Liver (tissue), 9 donors: ENCODE results near the gene FAM222A. TPM values are rescaled to one million over a fixed set of nuclear protein-coding genes. Genes with fewer than 3 reads are reported as not detected.

Experiments
- DNase-seq: peaks from one replicate; pipeline ENCODE4 v3.0.0-alpha.2; 2017; ENCODE audit warnings: low spot score
- H3K27ac ChIP-seq, 2 donors: one replicate each; pipeline ENCODE4 v1.7.0; 2013; ENCODE audit warnings: inconsistent platforms in 2 of 2, low read length in 2 of 2, control low read depth in 1 of 2, low read depth in 1 of 2, mild to moderate bottlenecking in 1 of 2
- H3K27me3 ChIP-seq, 4 donors: one replicate each; pipeline versions ENCODE4 v1.6.1 to v1.7.0; 2013; ENCODE audit warnings: low read length in 3 of 4, inconsistent platforms in 1 of 4, mild to moderate bottlenecking in 1 of 4, moderate library complexity in 1 of 4; ENCODE audit not compliant: control insufficient read depth in 4 of 4, insufficient read depth in 4 of 4
- H3K36me3 ChIP-seq, 4 donors: one replicate each; pipeline versions ENCODE4 v1.6.1 to v1.7.0; 2013; ENCODE audit warnings: low read length in 3 of 4, mild to moderate bottlenecking in 3 of 4, low read depth in 1 of 4, moderate library complexity in 1 of 4; ENCODE audit not compliant: control insufficient read depth in 4 of 4, insufficient read depth in 3 of 4
- H3K4me1 ChIP-seq, 4 donors: one replicate each; pipeline versions ENCODE4 v1.6.1 to v1.7.0; 2013; ENCODE audit warnings: low read length in 3 of 4, mild to moderate bottlenecking in 3 of 4, moderate library complexity in 1 of 4; ENCODE audit not compliant: control insufficient read depth in 4 of 4, insufficient read depth in 4 of 4
- H3K4me3 ChIP-seq, 3 donors: one replicate each; pipeline versions ENCODE4 v1.6.1 to v1.7.0; 2013; ENCODE audit warnings: low read length in 3 of 3, control low read depth in 1 of 3, low read depth in 1 of 3, mild to moderate bottlenecking in 1 of 3
- H3K9ac ChIP-seq, 2 donors: one replicate each; pipeline ENCODE4 v1.7.0; 2013; ENCODE audit warnings: low read length in 2 of 2, mild to moderate bottlenecking in 2 of 2, moderate library complexity in 2 of 2, control low read depth in 1 of 2, low read depth in 1 of 2
- H3K9me3 ChIP-seq, 4 donors: one replicate each; pipeline versions ENCODE4 v1.6.1 to v1.7.0; 2013; ENCODE audit warnings: low read length in 3 of 4; ENCODE audit not compliant: control insufficient read depth in 4 of 4
- EGR1 ChIP-seq, 2 donors: IDR thresholded peaks; 2 replicates each; pipeline ENCODE4 v1.6.1; 2016 to 2018; ENCODE audit warnings: antibody characterized with exemption in 2 of 2, low read depth in 2 of 2
- FOXA2 ChIP-seq: IDR thresholded peaks from 2 replicates; pipeline ENCODE4 v1.6.1; 2016; ENCODE audit warnings: antibody characterized with exemption
- HNF4A ChIP-seq, 2 donors: conservative IDR thresholded peaks; 2 replicates each; pipeline ENCODE4 v1.6.1; 2016; ENCODE audit warnings: antibody characterized with exemption in 2 of 2, mild to moderate bottlenecking in 2 of 2
- HNF4G ChIP-seq: IDR thresholded peaks from 2 replicates; pipeline ENCODE4 v1.6.1; 2016; ENCODE audit warnings: antibody characterized with exemption
- JUND ChIP-seq, 2 donors: IDR thresholded peaks; 2 replicates each; pipeline ENCODE4 v1.6.1; 2016; ENCODE audit warnings: antibody characterized with exemption in 2 of 2
- RAD21 ChIP-seq, 2 donors: IDR thresholded peaks; 2 replicates each; pipeline ENCODE4 v1.6.1; 2016; ENCODE audit warnings: antibody characterized with exemption in 2 of 2, mild to moderate bottlenecking in 2 of 2
- SP1 ChIP-seq: IDR thresholded peaks from 2 replicates; pipeline ENCODE4 v1.6.1; 2018; ENCODE audit warnings: antibody characterized with exemption, mild to moderate bottlenecking
- TAF1 ChIP-seq: conservative IDR thresholded peaks from 2 replicates; pipeline ENCODE4 v1.6.1; 2016; ENCODE audit warnings: antibody characterized with exemption, mild to moderate bottlenecking
- WGBS: extraction: QIAGEN DNeasy Blood & Tissue Kit; methylation state at CpG from one replicate; pipeline ENCODE4 v1.1.7; 2013; 5-methylcytosine and 5-hydroxymethylcytosine counted together
- polyA plus RNA-seq, 2 donors: library from polyadenylated mRNA; stranded (reverse) in 1 of 2; unstranded in 1 of 2; fragments of 200-250 nt in 1 of 2; fragments of >200 nt in 1 of 2; fragmentation: Nextera tagmentation in 1 of 2; extraction: Ambion mirVana in 1 of 2; gene quantifications; one replicate each; pipeline versions ENCODE4 v1.2.1 to v1.2.3, GENCODE V29; 2013 to 2015
- total RNA-seq, 2 donors: library from RNA; depleted of rRNA; stranded (reverse); fragments of >200 nt; gene quantifications; one replicate each; pipeline ENCODE4 v1.2.3, GENCODE V29; 2014
- TF ChIP-seq, protein P1 (sequence below): fragments of 150-350 bp; IDR thresholded peaks from 2 replicates; pipeline ENCODE4 v1.5.1; 2017; ENCODE audit warnings: improper control_type of control experiment, low read depth, low read length; ENCODE audit not compliant: missing input control
- TF ChIP-seq, protein P2 (sequence below): IDR thresholded peaks from 2 replicates; pipeline ENCODE4 v1.6.1; 2016; ENCODE audit warnings: antibody characterized with exemption
- donor health status: healthy.
- donor health status: healthy.
- donor health status: healthy.
- donor health status: healthy.
- donor health status: healthy.

Gene FAM222A
- total and polyA plus RNA-seq, 4 donors, result 0.97 to 2.2 (median 1.9) TPM

DNA sequence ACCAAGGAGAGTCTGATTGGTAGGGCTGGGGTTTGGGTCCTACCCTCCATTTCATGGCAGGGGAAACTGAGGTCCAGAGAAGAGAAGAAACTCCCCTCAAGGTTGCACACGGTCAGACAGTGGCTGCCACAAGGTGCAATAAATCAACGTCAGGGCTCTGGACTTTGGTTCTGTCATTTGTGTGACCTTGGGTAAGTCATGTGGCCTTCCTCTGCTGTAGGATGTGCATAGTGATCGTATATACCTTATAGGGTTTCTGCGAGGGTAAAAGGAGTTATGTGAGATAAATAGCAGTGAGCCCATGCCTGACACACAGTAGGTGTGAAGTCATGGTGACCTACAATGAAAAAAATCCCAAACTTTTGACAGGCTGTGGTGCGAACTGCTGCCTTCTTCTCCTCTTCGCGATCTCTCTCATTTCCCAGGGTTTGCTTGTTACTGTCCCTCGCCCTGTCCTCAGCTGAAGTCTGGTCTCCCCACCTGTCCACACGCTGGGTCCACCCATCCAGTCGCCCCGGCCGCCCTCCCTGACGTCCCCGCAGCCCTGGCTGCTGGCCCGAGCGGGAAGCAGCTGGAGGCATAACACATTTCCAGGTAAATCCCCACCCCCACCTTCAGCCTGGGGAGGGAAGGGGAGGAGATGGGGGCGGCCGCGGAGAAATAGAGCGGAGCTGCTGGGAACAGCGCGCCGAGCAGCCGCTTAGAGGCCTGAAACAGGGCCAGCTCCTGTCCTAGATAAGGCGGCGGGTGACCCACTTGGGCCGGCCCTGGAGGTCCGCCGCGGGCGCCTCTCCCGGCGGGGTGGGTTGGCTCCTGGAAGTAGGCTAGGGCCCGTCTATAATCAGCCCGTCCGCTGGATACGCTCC, 1.8 kb upstream of the FAM222A start:
- peaks cover 24 to 80% (median 64%) of the 10 kb centered on the region in 4 donors for H3K4me1 ChIP-seq
- TF ChIP-seq TAF1 (no peak), HNF4A (conservative IDR thresholded peaks at IDR 0.05) (peak; percentile 45 to 49), RAD21 (IDR thresholded peaks at IDR 0.05) (no peak), EGR1 (IDR thresholded peaks at IDR 0.05; ENCODE audit: low read depth in 2 of 2) (no peak), JUND (IDR thresholded peaks at IDR 0.05) (no peak), HNF4G (no peak)
- no peaks in the 10 kb centered on the region for H3K9me3 ChIP-seq
- 23% methylated on average over 37 of the region's 37 CpGs for WGBS
- no peak for DNase-seq
- H3K27ac ChIP-seq, result no peak overlapping the region
- no peak overlapping the region for H3K9ac ChIP-seq
- H3K27me3 ChIP-seq, result no peaks in the 10 kb centered on the region
- H3K4me3 ChIP-seq, result no peak overlapping the region
- H3K36me3 ChIP-seq, result no peaks in the 10 kb centered on the region

DNA sequence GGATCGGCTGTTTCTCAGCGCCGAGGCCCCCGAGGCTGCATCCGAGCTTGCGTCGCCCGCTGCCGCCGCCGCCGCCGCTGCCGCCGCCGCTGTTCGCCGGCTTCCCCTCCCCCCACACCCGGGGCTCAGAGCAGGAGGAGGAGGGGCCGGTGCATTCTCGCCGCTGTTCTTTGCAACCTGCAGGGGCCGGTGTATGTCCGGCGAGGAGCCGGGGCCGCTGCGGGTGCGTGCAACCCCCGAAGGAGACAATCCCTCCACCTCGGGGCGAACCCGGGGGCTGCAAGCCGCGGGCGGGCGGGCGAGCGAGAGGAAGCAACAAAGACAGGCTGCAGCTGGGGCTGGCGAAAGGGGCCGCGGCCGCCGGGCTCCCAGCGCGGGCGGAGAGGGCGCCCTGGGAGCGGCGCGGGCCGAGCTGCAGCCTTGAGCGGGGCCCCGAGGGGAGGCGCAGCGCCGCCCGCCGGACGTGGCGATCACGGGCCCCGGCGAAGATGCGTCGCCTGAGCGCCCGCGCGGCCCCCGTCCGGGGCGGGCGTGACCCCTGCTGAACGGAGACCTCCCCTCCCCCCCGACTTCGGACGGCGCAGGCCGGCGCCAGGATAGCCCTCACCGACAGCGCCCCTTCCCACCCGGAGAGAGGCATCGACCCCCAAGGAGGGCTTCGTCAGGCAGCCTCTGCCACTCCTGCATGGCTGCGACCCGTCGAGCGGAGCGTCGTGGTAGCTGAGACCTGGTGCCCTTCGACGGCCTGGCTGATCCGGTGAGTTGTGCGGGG, 702 bp downstream of the FAM222A start:
- Histone ChIP-seq H3K27me3 (no peaks in the 10 kb centered on the region), H3K27ac (peak overlapping the region; percentile 43 to 64), H3K4me1 (peaks cover 22 to 66% (median 53%) of the 10 kb centered on the region in 4 donors), H3K9ac (no peak overlapping the region), H3K9me3 (no peaks in the 10 kb centered on the region), H3K36me3 (no peaks in the 10 kb centered on the region), H3K4me3 (peak overlapping the region; percentile 11 to 67 (median 40))
- TF ChIP-seq SP1, result no peak
- peak in 1 of 2 donors; percentile 18 for TF ChIP-seq RAD21 (IDR thresholded peaks at IDR 0.05)
- TF ChIP-seq, protein P1, sequence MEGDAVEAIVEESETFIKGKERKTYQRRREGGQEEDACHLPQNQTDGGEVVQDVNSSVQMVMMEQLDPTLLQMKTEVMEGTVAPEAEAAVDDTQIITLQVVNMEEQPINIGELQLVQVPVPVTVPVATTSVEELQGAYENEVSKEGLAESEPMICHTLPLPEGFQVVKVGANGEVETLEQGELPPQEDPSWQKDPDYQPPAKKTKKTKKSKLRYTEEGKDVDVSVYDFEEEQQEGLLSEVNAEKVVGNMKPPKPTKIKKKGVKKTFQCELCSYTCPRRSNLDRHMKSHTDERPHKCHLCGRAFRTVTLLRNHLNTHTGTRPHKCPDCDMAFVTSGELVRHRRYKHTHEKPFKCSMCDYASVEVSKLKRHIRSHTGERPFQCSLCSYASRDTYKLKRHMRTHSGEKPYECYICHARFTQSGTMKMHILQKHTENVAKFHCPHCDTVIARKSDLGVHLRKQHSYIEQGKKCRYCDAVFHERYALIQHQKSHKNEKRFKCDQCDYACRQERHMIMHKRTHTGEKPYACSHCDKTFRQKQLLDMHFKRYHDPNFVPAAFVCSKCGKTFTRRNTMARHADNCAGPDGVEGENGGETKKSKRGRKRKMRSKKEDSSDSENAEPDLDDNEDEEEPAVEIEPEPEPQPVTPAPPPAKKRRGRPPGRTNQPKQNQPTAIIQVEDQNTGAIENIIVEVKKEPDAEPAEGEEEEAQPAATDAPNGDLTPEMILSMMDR, result peak; percentile 7
- WGBS, result 1% methylated on average over 96 of the region's 96 CpGs
- DNase-seq, result peak; percentile 70

DNA sequence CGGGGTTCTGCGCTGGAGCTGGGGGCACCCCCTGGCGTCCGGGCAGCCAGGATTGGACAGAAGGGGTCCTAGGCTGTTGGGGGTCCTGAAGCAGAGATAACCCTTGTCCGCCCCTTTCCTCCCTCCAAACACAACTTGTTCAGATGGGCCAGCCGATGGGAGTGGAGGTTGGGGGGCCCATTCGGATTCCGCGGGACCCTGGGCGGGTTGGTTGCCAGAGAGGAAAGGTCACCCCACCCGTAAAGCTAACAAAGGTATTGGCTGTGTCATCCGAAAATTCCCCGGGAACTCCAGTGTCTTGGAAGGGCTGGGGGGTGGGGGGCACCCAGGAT, 1.3 kb downstream of the FAM222A start:
- no peaks in the 10 kb centered on the region for H3K36me3 ChIP-seq
- 18% methylated on average over 13 of the region's 13 CpGs for WGBS
- H3K9ac ChIP-seq, result no peak overlapping the region
- H3K27ac ChIP-seq, result peak overlapping the region in 1 of 2 donors; percentile 82
- no peaks in the 10 kb centered on the region for H3K9me3 ChIP-seq
- H3K27me3 ChIP-seq, result no peaks in the 10 kb centered on the region
- H3K4me1 ChIP-seq, result peaks cover 23 to 68% (median 58%) of the 10 kb centered on the region in 4 donors
- no peak for DNase-seq
- peak overlapping the region in 2 of 3 donors; percentile 5 to 67 for H3K4me3 ChIP-seq
- TF ChIP-seq FOXA2 (no peak), JUND (IDR thresholded peaks at IDR 0.05) (no peak)
- TF ChIP-seq, protein P2, sequence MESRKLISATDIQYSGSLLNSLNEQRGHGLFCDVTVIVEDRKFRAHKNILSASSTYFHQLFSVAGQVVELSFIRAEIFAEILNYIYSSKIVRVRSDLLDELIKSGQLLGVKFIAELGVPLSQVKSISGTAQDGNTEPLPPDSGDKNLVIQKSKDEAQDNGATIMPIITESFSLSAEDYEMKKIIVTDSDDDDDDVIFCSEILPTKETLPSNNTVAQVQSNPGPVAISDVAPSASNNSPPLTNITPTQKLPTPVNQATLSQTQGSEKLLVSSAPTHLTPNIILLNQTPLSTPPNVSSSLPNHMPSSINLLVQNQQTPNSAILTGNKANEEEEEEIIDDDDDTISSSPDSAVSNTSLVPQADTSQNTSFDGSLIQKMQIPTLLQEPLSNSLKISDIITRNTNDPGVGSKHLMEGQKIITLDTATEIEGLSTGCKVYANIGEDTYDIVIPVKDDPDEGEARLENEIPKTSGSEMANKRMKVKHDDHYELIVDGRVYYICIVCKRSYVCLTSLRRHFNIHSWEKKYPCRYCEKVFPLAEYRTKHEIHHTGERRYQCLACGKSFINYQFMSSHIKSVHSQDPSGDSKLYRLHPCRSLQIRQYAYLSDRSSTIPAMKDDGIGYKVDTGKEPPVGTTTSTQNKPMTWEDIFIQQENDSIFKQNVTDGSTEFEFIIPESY, result no peak
